Measurements from ENCODE around the gene POLR2L. TPM values are rescaled to one million over a fixed set of nuclear protein-coding genes. Genes with fewer than 3 reads are reported as not detected.

POLR2L gene
- total RNA-seq, 3 donors from 2014 or later (not counting 1 experiment from before 2014, with no cell fraction given) = 48.2 to 63.8 (median 61.2) TPM

GRCh38 chr11:836700-837099 lies 5.6 kb downstream of the POLR2L start:
- Histone ChIP-seq H3K4me1 (ENCODE audit: control insufficient read depth, insufficient read depth, low read length) (peaks cover 84% of the 10 kb centered on the region), H3K4me3 (ENCODE audit: low read length) (no peak overlapping the region), H3K36me3 (ENCODE audit: control insufficient read depth, insufficient read depth, low read length) (peaks cover 23% of the 10 kb centered on the region), H3K27me3 (ENCODE audit: control insufficient read depth, insufficient read depth, low read length) (no peaks in the 10 kb centered on the region), H3K27ac (ENCODE audit: low read length) (no peak overlapping the region), H3K9me3 (ENCODE audit: control insufficient read depth, insufficient read depth, low read length) (no peaks in the 10 kb centered on the region)
- H3K27me3 Mint-ChIP-seq (ENCODE audit: low read depth in 2 of 2) = peaks cover 2 to 3% of the 10 kb centered on the region in 2 donors
- H3K9me3 Mint-ChIP-seq = no peaks in the 10 kb centered on the region
- peaks cover 7 to 30% of the 10 kb centered on the region in 2 donors for H3K4me1 Mint-ChIP-seq
- no peak overlapping the region for H3K4me3 Mint-ChIP-seq
- intact Hi-C loops (cut with micrococcal nuclease) = no loop called here
- peak overlapping the region in 1 of 2 donors; percentile 62 for H3K27ac Mint-ChIP-seq
- no peak for TF ChIP-seq CTCF (IDR thresholded peaks at IDR 0.05)
- ATAC-seq (no peak), DNase-seq (no peak)
- 83% methylated on average over 9 of the region's 9 CpGs for WGBS (ENCODE audit: insufficient coverage)
- no peaks in the 10 kb centered on the region for H3K36me3 Mint-ChIP-seq

- intact Hi-C loops (cut with micrococcal nuclease) = no loop called here
- Mint-ChIP-seq H3K9me3 (no peaks in the 10 kb centered on the region), H3K4me3 (no peak overlapping the region), H3K36me3 (no peaks in the 10 kb centered on the region), H3K27me3 (ENCODE audit: low read depth in 2 of 2) (peaks cover 6 to 8% of the 10 kb centered on the region in 2 donors), H3K27ac (no peak overlapping the region), H3K4me1 (peaks cover 7 to 33% of the 10 kb centered on the region in 2 donors)
- peaks cover 80% of the 10 kb centered on the region for H3K4me1 ChIP-seq (ENCODE audit: control insufficient read depth, insufficient read depth, low read length)
- no peaks in the 10 kb centered on the region for H3K9me3 ChIP-seq (ENCODE audit: control insufficient read depth, insufficient read depth, low read length)
- DNase-seq (no peak), ATAC-seq (no peak)
- no peak overlapping the region for H3K4me3 ChIP-seq (ENCODE audit: low read length)
- 97% methylated on average over 14 of the region's 14 CpGs for WGBS (ENCODE audit: insufficient coverage)
- no peak overlapping the region for H3K27ac ChIP-seq (ENCODE audit: low read length)
- no peaks in the 10 kb centered on the region for H3K27me3 ChIP-seq (ENCODE audit: control insufficient read depth, insufficient read depth, low read length)
- TF ChIP-seq CTCF (IDR thresholded peaks at IDR 0.05) = no peak
- peaks cover 23% of the 10 kb centered on the region for H3K36me3 ChIP-seq (ENCODE audit: control insufficient read depth, insufficient read depth, low read length)
These were observed 6.1 kb downstream of the POLR2L start for GRCh38 chr11:836274-836673.

- H3K36me3 ChIP-seq (ENCODE audit: control insufficient read depth, insufficient read depth, low read length) = peaks cover 14% of the 10 kb centered on the region
- ATAC-seq (peak in 1 of 3 donors; percentile 29), DNase-seq (peak in 1 of 2 donors; percentile 32)
- H3K4me1 ChIP-seq (ENCODE audit: control insufficient read depth, insufficient read depth, low read length) = peaks cover 82% of the 10 kb centered on the region
- Mint-ChIP-seq H3K36me3 (no peaks in the 10 kb centered on the region), H3K27me3 (ENCODE audit: low read depth in 2 of 2) (peaks cover 8 to 16% of the 10 kb centered on the region in 2 donors), H3K9me3 (no peaks in the 10 kb centered on the region), H3K27ac (peak overlapping the region in 1 of 2 donors; percentile 48), H3K4me3 (peak overlapping the region; percentile 62), H3K4me1 (peaks cover 7 to 29% of the 10 kb centered on the region in 2 donors)
- intact Hi-C loops (cut with micrococcal nuclease) = no loop called here
- H3K9me3 ChIP-seq (ENCODE audit: control insufficient read depth, insufficient read depth, low read length) = no peaks in the 10 kb centered on the region
- H3K27me3 ChIP-seq (ENCODE audit: control insufficient read depth, insufficient read depth, low read length) = peaks cover 4% of the 10 kb centered on the region
- no peak overlapping the region for H3K4me3 ChIP-seq (ENCODE audit: low read length)
- H3K27ac ChIP-seq (ENCODE audit: low read length) = no peak overlapping the region
- WGBS (ENCODE audit: insufficient coverage) = 41% methylated on average over 31 of the region's 31 CpGs
- no peak for TF ChIP-seq CTCF (IDR thresholded peaks at IDR 0.05)
These were observed 7.7 kb downstream of the POLR2L start for GRCh38 chr11:834371-835316.

All from natural killer cell (primary cell).